H1 (cell line): ENCODE measurements around the gene THRB. TPM values are rescaled to one million over a fixed set of nuclear protein-coding genes. Genes with fewer than 3 reads are reported as not detected.

Experiments
- CHD1 ChIP-seq: IDR thresholded peaks from 2 replicates; pipeline ENCODE4 v1.6.1; 2012; ENCODE audit warnings: low read depth, low read length, improper control_type of control experiment
- CHD2 ChIP-seq: IDR thresholded peaks from 2 replicates; pipeline ENCODE4 v1.6.1; 2012; ENCODE audit warnings: low read length, improper control_type of control experiment
- CTCF ChIP-seq, 3 experiments: IDR thresholded peaks; 1 replicate in 2 of 3; 2 replicates in 1 of 3; pipeline versions ENCODE4 v1.5.1 to v1.6.1; 2011; ENCODE audit warnings: low read length in 3 of 3, mild to moderate bottlenecking in 3 of 3, inconsistent platforms in 2 of 3, low read depth in 1 of 3, moderate library complexity in 1 of 3; ENCODE audit not compliant: insufficient read depth in 1 of 3; ENCODE audit errors: control extremely low read depth in 1 of 3
- E2F6 ChIP-seq: IDR thresholded peaks from 2 replicates; pipeline ENCODE4 v1.6.1; 2012; ENCODE audit warnings: inconsistent platforms
- EZH2 ChIP-seq: fragments of 200-600 bp; sonication (generic); IDR thresholded peaks from 2 replicates; pipeline ENCODE4 v1.7.1; 2012; ENCODE audit warnings: low read depth, mild to moderate bottlenecking, moderate library complexity, low read length, inconsistent platforms; ENCODE audit not compliant: severe bottlenecking
- JUND ChIP-seq: IDR thresholded peaks from 2 replicates; pipeline ENCODE4 v1.6.1; 2011; ENCODE audit warnings: mild to moderate bottlenecking, improper control_type of control experiment, low read length
- KDM4A ChIP-seq: IDR thresholded peaks from one replicate; pipeline ENCODE4 v1.7.1; 2012; ENCODE audit warnings: low read depth, mild to moderate bottlenecking, moderate library complexity, low read length, inconsistent platforms; ENCODE audit not compliant: severe bottlenecking
- RAD21 ChIP-seq, 2 experiments: IDR thresholded peaks in 1 of 2; conservative IDR thresholded peaks in 1 of 2; 2 replicates each; pipeline ENCODE4 v1.6.1; 2011; ENCODE audit warnings: low read depth in 2 of 2, low read length in 2 of 2, improper control_type of control experiment in 1 of 2, inconsistent platforms in 1 of 2, mild to moderate bottlenecking in 1 of 2, moderate library complexity in 1 of 2
- RBBP5 ChIP-seq: IDR thresholded peaks from 2 replicates; pipeline ENCODE4 v1.7.1; 2012; ENCODE audit warnings: low read depth, mild to moderate bottlenecking, inconsistent platforms, low read length, moderate library complexity, borderline replicate concordance
- RXRA ChIP-seq: IDR thresholded peaks from 2 replicates; pipeline ENCODE4 v1.6.1; 2011; ENCODE audit warnings: low read depth, mild to moderate bottlenecking, low read length, moderate library complexity; ENCODE audit not compliant: insufficient read depth
- SIRT6 ChIP-seq: IDR thresholded peaks from one replicate; pipeline ENCODE4 v1.7.1; 2012; ENCODE audit warnings: low read length, inconsistent platforms
- SIX5 ChIP-seq: IDR thresholded peaks from 2 replicates; pipeline ENCODE4 v1.6.1; 2011; ENCODE audit warnings: mild to moderate bottlenecking, low read depth, low read length
- SP2 ChIP-seq: IDR thresholded peaks from 2 replicates; pipeline ENCODE4 v1.6.1; 2012; ENCODE audit warnings: mild to moderate bottlenecking, low read length, inconsistent platforms
- SP4 ChIP-seq: IDR thresholded peaks from 2 replicates; pipeline ENCODE4 v1.6.1; 2012; ENCODE audit warnings: low read length, inconsistent platforms
- SRF ChIP-seq: IDR thresholded peaks from 2 replicates; pipeline ENCODE4 v1.6.1; 2011; ENCODE audit warnings: mild to moderate bottlenecking, low read depth, low read length, moderate library complexity
- TAF1 ChIP-seq: IDR thresholded peaks from 2 replicates; pipeline ENCODE4 v1.6.1; 2011; ENCODE audit warnings: mild to moderate bottlenecking, low read depth, low read length
- TBP ChIP-seq: IDR thresholded peaks from 2 replicates; pipeline ENCODE4 v1.6.1; 2011; ENCODE audit warnings: low read depth, low read length, improper control_type of control experiment
- YY1 ChIP-seq: IDR thresholded peaks from 2 replicates; pipeline ENCODE4 v1.6.1; 2011; ENCODE audit warnings: low read depth, mild to moderate bottlenecking, low read length
- polyA plus RNA-seq, 7 experiments: library from polyadenylated mRNA; depleted of rRNA in 3 of 7; stranded (reverse) in 5 of 7; unstranded in 2 of 7; fragments of >200 nt in 5 of 7; fragments of 200-250 nt in 2 of 7; gene quantifications; 1 replicate in 5 of 7; 2 replicates in 1 of 7; 4 replicates in 1 of 7; pipeline versions ENCODE4 v1.2.1 to v1.2.3, GENCODE V29; 2011 to 2013; ENCODE audit warnings: missing spikeins in 2 of 7, mixed read lengths in 2 of 7
- total RNA-seq: library from RNA; stranded (reverse); fragmentation: NEBNext Ultra II Directional; extraction: Animal tissue kit (Norgen Biotek cat#: 25700); gene quantifications from 2 replicates; pipeline ENCODE4 v1.2.1, GENCODE V29; 2021

Gene THRB
- total and polyA plus RNA-seq, 2 of the 8 experiments (the other 6 are each of a cell fraction or from before 2014, with no cell fraction given), result 0.98 to 3.9 TPM

- no peak for TF ChIP-seq RAD21 (IDR thresholded peaks at IDR 0.05 in 1 of 2, conservative IDR thresholded peaks at IDR 0.05 in 1 of 2; ENCODE audit: low read depth in 2 of 2, low read length in 2 of 2)
- TF ChIP-seq SP4, result no peak
- TF ChIP-seq SP2, result no peak
- TF ChIP-seq YY1, result no peak
- TF ChIP-seq CTCF (IDR thresholded peaks at IDR 0.05; ENCODE audit: control extremely low read depth in 1 of 3, insufficient read depth in 1 of 3, low read depth in 1 of 3, low read length in 3 of 3), result no peak
- TF ChIP-seq EZH2, result no peak
- no peak for TF ChIP-seq CHD2
- TF ChIP-seq RXRA, result no peak
- no peak for TF ChIP-seq RBBP5
- no peak for TF ChIP-seq CHD1
- no peak for TF ChIP-seq TAF1
- TF ChIP-seq JUND, result no peak
- no peak for TF ChIP-seq SRF
- no peak for TF ChIP-seq TBP
- TF ChIP-seq SIX5, result no peak
- TF ChIP-seq E2F6, result no peak
- TF ChIP-seq KDM4A, result no peak
- TF ChIP-seq SIRT6, result no peak
- TF ChIP-seq, all 59 proteins: peak for 0
These were observed 208.2 kb downstream of the THRB start (continued) for GRCh38 chr3:24286405-24286804.
